GM19099 (cell line): ENCODE data around the gene TMEM123.

Experiments
- POLR2A ChIP-seq: IDR thresholded peaks from 3 replicates; pipeline ENCODE4 v1.6.1; 2011; ENCODE audit warnings: low read depth; ENCODE audit not compliant: insufficient read length; ENCODE audit errors: extremely low read depth

Gene TMEM123

DNA sequence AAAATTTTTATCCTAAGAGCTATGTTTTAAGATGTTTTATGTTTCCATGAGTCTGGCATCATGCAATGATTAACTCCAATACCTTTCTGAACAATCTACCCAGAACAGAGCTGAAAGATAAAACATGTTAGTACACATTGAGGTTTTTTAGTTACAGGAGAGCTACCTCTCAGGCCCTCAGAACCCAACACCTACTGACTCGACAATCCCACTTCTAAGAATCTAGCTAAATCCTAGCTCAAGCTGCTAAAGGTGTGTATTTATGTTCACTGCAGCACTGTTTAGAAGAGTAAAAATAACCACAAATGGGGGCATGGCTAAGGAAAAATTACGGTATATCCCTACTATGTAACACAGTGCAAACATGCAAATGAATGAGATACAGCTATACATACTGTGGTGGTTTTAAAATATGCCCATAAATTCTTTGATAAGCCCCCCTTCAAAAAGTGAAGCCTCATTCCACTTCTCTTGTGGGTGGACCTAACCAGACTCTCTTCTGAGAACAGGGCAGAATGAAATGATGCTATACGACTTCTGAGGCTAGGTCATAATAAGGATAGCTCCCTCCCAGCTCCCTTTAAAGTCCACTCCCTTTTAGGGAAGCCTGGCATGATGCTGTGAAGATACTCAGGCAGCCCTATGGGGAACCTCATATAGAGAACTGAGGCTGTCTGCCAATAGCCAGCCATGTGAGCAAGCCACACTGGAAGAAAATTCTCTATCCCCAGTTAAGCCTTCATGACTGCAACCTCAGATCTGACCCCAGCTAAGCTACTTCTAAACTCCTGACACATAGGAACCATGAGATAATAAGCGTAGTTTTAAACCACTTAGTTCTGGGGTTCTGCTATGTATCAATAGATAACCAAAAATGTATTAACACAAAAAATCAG lies 29.5 kb downstream of the TMEM123 start:
- TF ChIP-seq POLR2A: no peak

DNA sequence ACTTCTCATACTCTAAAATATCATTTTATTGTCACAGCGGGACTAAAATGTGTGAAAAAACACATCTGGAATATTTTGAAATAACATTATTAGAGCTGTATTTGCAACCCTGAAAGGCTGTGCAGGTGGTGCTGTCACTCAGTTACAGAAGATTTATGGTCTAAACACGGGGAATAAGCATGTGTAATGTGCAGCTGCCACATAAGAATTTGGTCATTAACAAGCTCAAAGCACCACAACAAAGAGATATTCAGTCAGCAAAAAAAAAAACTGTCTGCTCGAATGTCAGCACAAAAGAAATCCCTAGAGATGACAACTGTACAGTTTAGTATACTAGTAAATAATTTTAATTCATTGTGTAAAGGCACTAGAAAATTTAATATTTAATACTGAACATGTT lies 31.3 kb downstream of the TMEM123 start:
- TF ChIP-seq POLR2A: no peak

DNA sequence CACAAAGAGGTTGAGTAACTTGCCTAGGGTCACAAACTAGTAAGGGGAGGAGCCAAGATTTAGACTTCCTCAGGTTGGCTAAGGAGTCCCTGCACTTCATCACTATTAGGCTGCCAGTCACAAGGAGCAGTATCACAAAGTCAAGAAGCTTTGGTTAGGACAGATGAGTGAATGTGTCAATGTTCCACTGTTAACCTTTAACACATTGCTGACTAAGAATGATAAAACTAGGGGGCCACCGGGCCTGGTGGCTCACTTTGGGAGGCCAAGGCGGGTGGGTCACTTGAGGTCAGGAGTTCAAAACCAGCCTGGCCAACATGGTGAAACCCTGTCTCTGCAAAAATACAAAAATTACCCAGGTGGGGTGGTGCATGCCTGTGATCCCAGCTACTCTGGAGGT lies 32.0 kb downstream of the TMEM123 start:
- no peak for TF ChIP-seq POLR2A

DNA sequence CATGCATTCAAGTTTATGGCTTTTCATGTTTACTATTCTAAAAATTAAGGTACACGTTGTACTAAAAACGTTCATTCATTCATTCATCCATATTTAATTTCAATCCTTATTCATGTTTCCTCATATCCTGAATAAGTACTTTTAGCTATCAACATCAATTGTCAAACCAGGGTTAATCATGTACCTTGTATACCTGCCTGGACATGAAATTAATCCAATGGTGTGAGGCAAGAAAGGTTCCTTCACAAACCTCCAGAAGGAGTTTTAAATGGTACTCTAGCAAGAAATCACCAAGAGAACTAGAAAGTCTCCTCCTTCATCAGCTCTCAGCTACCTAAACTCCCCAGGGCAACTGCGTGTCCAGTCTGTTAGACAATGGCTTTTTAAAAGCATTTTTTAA lies 33.4 kb downstream of the TMEM123 start:
- TF ChIP-seq POLR2A: no peak

DNA sequence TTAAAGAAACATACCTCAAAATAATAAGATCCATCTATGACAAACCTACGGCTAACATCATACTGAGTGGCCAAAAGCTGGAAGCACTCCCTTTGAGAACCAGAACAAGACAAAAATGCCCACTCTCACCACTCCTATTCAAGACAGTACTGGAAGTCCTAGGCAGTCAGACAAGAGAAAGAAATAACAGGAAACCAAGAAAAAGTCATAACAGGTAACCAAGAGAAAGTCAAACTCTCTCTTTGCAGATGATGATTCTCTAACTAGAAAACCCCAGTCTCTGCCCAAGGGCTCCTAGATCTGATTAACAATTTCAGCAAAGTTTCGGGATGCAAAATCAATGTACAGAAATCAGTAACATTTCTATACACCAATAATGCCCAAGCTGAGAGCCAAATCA lies 35.6 kb downstream of the TMEM123 start:
- no peak for TF ChIP-seq POLR2A

DNA sequence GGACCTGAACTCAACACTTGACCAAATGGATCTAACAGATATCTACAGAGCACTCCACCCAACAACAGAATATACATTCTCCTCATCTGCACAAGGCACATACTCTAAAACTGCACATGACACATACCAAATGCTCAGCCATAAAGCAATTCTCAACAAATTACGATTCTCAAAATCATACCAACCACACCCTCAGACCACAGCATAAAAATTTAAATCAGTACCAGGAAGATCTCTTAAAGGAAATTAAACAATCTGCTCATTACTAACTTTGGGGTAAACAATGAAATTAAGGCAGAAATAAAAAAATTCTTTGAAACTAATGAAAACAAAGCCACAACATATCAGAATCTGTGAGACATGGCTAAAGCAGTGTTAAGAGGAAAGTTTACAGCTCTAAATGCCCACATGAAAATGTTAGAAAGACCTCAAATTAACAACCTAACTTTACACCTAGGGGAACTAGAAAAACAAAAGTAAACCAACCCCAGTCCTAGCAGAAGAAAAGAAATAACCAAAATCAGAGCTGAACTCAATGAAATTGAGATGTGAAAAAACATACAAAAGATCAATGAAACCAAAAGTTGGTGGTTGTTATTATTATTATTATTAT lies 37.2 kb downstream of the TMEM123 start:
- TF ChIP-seq POLR2A: no peak

DNA sequence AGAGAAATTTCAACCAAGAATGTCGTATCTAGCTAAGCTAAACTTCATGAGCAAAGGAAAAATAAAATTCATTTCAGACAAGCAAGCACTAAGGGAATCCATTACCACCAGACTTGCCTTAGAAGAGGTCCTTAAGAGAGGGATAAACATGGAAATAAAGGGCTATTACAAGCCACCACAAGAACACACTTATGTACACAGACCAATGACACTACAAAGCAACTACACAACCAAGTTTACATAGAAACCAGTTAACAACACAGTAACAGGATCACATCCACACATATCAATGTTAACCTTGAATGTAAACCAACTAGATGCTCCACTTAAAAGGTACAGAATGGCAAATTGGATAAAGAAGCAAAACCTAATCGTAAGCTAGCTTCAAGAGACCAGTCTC lies 38.0 kb downstream of the TMEM123 start:
- TF ChIP-seq POLR2A: no peak

DNA sequence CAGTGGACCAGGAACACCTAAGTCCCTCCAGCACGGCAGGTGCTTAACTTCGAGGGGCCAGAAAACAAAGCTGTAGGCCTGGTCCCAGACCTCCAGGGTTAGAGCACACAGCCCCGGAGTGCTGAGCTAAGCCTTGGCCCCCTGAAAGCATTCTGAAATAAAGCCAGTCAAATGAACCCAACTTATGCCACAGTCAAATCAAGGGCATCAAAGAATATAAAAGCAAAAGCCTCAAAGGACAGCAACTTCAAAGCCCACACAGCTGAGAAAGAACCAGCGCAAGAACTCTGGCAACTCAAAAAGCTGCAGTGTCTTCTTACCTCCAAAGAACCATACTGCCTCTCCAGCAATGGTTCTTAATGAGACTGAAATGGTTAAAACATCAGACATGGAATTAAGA lies 39.1 kb downstream of the TMEM123 start:
- no peak for TF ChIP-seq POLR2A

DNA sequence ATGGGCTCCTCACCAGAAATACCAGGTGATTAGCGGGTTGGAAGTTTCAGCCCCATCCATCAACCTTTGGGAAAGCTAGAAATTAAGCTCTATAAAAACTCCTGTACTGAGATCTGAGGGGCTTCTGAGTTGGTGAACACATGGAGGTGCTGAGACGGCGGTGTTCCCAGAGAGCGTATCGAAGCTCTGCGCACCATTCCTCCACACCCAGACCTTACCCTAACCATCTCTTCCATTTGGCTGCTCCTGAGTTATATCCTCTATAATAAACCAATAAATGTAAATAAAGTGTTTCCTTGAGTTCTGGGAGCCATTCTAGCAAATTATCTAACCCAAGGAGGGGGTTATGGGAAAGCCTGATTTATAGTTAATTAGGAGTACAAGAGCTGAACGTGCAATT lies 41.4 kb downstream of the TMEM123 start:
- TF ChIP-seq POLR2A: no peak

DNA sequence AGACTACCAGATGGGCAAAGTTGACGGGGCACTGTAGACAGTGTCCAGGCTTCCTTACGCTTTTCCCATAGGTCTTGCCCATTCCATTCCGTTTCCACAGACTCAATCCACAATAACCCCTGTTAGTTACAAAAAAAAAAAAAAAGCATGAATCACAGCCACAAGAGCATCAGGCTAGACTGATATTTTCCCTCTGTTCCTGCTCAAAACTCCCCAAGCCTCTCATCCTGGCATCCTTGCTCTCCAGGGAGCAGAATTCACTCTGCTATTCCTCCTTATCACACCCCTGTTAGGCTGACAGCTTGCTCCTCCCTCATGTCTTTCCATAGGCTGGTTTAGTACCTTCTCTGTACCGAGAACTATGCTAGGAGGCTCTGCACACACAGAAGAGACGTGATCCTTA lies 42.2 kb downstream of the TMEM123 start:
- no peak for TF ChIP-seq POLR2A

DNA sequence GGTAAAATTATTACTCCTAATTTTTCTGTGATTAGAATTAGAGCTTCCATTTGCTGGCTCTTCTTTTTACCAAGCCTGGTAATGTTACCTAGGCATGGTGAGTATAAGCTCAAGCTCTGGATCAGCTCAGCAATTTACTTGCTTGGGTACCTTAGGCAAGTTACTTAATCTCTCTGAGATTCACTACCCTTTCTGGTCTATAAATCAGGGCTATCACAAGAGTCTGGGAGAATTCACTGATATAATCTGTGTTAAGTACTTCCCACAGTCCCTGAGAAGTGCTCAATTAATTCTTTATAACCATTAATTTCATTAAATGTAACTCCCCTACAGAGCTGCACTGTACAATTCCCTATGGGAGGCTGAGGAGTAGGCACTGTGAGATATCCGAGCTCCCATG lies 44.2 kb downstream of the TMEM123 start:
- TF ChIP-seq POLR2A: no peak

DNA sequence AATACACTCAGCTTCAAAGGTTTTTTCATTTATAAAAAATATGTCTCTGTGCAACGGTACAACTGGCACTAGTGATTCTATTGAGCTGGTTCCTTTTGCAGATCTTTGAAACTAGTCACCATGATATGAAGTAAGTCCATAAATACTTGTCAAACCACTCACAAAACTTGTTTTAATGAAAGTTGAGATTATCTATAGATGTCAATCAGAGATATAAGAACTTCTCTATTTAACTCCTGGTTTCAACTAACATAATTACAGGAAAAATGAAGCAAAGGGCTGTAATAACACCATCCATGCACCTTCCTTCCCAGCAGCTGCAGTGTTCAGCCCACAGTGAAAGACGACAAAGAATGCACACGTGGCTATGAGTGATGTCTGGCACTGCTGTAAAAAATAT lies 44.7 kb downstream of the TMEM123 start:
- TF ChIP-seq POLR2A: no peak

DNA sequence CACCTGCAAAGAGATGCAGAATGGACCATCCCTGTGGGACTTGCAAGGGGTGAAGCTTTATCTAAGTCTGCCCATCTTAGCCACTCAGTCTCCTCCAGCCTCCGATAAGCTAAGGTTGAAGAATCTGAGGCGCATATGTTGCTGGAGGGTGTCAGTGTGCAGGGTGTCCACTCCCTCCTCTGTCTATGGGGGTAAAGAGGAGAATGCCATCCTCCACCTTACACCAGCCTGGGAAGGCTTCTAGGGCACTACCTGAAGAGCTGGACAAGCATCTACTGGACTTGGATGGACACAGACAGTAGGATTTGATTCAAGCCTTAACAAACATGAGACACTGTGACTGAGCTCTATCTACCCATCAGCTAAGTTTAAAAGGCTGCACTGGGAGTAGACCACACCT lies 46.5 kb downstream of the TMEM123 start:
- TF ChIP-seq POLR2A: no peak

DNA sequence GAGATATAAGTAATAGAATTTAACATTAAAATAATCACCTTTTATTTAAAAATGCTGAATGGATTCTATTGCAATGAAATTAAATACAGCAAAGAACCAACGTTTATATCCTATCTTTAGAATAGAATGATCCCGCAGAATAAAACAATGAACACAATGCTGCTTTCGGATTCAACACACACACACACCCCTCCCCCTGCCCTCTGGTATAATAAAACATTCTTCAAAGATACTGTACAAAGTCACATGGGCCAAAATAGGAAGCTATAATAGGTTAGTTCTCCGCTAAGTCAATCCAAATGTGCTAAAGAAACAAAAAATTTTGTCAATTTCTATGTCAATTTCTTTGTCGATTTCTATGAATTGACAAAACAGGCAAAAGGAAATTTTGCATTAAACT lies 47.1 kb downstream of the TMEM123 start:
- TF ChIP-seq POLR2A: no peak

DNA sequence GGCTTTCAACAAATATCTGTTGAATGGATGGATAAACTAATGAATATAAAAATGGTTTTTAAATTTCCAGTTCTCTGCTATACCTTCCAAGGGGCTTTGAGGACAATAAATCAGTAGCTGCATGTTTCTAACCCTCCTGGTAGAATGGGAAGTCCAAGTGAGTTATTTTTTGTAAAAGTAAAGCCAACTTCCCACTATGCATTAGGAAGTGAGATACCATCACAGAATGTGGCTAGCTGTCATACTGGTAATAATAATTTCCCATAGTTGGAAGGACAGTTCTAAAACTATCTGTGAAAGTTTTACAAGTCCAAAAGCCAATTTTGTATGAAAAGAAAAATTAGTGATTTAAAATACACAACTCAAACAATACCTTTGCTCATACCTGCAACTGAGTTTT lies 50.0 kb downstream of the TMEM123 start:
- no peak for TF ChIP-seq POLR2A

DNA sequence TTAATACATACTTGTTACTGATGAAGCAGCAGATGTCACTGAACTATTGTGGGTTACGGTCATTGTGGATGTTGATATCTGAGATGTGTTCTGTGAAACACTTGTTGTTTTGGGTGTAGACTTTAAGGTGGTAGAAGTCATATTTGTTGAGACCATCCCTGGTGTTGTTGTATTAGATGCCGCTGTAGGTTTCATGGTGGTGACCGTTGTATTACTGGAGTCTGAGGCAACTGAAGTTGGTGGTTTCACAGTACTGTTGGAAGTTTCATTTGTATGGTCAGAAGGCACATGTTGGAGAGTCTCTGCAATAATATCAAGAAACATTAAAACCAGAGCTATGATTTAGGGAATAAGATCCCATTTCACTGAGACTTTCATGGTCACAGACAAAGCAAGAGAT lies 50.7 kb downstream of the TMEM123 start:
- no peak for TF ChIP-seq POLR2A

DNA sequence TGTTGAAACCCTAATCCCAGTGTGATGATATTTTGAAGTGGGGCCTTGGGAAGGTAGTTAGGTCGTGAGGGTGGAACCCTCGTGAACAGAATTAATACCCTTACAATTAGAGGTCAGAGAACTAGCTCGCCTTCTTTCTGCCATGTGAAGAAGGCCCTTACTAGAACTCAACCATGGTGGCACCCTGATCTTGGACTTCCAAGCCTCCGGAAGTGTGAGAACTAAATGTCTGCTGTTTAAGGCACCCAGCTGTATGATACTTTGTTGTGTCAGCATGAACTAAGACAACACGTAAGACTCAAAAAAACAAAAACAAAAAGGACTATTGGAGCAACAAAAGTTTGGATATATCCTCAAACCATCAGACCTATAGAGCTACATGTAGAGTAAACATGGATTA lies 52.0 kb downstream of the TMEM123 start:
- no peak for TF ChIP-seq POLR2A

DNA sequence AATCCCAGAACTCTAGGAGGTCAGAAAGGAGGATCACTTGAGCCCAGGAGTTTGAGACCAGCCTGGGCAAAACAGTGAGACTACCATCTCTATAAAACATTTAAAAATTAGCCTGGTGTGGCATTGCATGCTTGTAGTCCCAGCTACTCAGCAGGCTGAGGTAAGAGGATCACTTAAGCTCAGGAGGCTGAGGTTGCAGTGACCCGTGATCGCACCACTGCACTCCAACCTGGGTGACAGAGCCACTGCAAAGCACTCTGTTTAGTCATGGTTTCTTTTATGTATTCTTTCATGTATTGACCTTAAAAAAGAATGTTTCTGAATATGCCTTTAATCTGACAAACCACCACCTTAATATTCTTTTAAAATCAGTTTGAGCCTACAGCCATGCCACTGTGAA lies 53.4 kb downstream of the TMEM123 start:
- no peak for TF ChIP-seq POLR2A

DNA sequence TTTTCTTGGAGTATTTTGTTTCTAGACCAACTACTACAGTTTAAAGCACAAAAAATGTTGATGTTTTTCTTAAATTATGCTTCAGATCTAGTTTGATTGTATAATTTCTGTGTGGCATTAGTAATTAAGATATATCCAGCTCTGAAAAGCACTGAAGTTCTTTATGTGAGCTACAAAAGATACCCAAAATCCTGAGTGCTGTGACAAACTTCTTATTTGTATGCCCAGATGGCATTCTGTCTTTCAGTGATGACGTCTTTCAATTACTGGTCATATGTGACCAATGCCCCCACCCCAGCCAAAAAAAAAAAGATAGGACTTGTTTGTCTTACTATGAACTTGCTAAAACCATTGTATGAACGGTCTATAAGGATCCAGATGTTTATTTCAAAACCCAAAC lies 54.3 kb downstream of the TMEM123 start:
- TF ChIP-seq POLR2A: no peak
